Sciatic nerve (tissue), 2 donors: ENCODE measurements around the gene NLRC4. TPM values are rescaled to one million over a fixed set of nuclear protein-coding genes. Genes with fewer than 3 reads are reported as not detected.
A peak's percentile ranks its signal among the peaks of the same experiment; 100 is the strongest.
"Not testable (repeated sequence)": the region's sequence is repeated elsewhere in the genome, so short reads cannot be mapped to it uniquely, and the experiment has no call there.

Source experiments
- ATAC-seq: fragments of 200-7000 bp; cut with Tn5 transposase; one replicate; pipeline ENCODE4 v1.9.1; 2020; ENCODE audit warnings: mild to moderate bottlenecking, moderate library complexity
- DNase-seq: peaks from one replicate; pipeline ENCODE4 v3.0.0-alpha.2; 2020; ENCODE audit warnings: low spot score
- intact Hi-C: fragments of 100-400 bp; cut with DNase I; formaldehyde crosslinking; loops from one replicate; pipeline ENCODE4 v1.14.2; 2022
- total RNA-seq: library from RNA; stranded (reverse); fragmentation: NEBNext Ultra II Directional; extraction: Animal tissue kit (Norgen Biotek cat#: 25700); gene quantifications from one replicate; pipeline ENCODE4 v1.2.1, GENCODE V29; 2021
- donor health status: DM: no; HTN: no; CAD: no.
- donor health status: DM: no; HTN: no; CAD: no.

The NLRC4 gene
- total RNA-seq: 3.1 TPM

DNA sequence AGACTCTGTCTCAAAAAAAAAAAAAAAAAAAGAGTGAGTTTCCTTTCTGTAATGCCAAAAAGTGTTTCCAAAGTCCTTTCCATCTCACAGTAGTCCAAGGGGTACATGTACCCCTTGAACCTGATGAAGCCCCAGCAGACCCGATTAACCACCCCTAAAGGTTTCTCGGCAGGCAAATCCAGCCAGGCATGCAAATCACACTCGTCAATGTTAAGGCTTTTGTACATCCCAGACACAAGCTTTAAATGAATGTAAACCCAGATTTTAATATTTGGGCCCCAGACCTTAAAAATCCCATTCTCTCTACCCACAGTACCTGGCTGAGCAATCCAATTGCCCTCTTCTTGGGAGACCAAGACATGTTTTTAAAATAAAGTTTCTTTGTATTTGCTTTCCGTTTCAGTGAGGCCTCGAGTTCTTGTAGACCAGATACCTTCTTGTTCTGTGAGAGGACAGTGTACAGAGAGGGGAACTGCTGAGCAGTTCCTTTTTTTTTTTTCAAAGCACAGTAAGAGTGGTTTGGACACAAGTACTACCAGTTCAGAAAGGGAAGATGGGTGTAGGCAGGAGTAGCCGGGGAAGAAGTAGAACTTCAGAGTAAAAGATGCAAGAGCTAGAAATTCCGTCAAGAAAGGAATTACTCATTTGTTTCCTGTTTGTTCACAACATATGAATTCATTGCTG, at the start of gene NLRC4:
Gene NLRC4, minus strand, starts transcription at position 465 of the 684 bp plus-strand sequence. CDS start 8,111 bp downstream, outside the sequence.
- DNase-seq: no peak
- ATAC-seq: peak; percentile 84
- intact Hi-C loops: no loop called here

DNA sequence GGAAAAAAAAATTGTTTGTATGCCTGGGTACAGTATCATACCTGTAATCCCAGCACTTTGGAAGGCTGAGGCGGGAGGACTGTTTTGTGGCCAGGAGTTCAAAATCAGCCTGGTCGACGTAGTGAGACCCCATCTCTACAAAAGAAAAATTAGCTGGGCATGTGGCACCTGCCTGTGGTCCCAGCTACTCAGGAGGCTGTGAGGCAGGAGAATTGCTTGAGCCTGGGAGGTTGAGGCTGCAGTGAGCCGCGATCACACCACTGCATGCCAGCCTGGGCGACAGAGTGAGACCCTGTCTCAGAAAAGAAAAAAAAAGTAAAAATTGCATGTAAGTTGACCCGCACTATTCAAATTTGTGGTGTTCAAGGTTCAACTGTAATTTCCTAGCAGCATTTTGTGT, 45.9 kb upstream of the NLRC4 start:
- intact Hi-C loops: no loop called here
- DNase-seq (no peak), ATAC-seq (no peak)

- ATAC-seq, DNase-seq, intact Hi-C loops: not testable (repeated sequence)
Measured at GRCh38 chr2:32293966-32294562, 29.4 kb upstream of the NLRC4 start.

GRCh38 chr2:32293493-32293892, 28.8 kb upstream of the NLRC4 start:
- DNase-seq, intact Hi-C loops, ATAC-seq: not testable (repeated sequence)

- no peak for DNase-seq
- intact Hi-C loops: no loop called here
- no peak for ATAC-seq
Measured at GRCh38 chr2:32291746-32292145, 27.1 kb upstream of the NLRC4 start.

DNA sequence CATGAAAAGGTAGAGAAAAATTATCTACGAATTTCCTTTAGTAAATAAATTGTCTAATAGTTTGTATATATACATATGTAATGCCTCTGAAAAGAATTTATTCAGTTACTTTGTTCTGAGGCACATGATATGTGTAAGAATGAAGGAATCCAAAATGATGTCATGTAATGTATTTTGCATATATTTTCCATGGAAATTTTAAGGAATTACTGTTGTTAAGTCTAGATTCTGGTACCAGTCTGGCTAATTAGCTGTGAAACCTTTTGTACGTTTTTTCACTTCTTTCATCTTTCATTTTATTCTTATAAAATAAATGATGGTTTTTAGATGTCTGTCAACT, 25.3 kb upstream of the NLRC4 start:
- intact Hi-C loops: no loop called here
- ATAC-seq (no peak), DNase-seq (no peak)

DNA sequence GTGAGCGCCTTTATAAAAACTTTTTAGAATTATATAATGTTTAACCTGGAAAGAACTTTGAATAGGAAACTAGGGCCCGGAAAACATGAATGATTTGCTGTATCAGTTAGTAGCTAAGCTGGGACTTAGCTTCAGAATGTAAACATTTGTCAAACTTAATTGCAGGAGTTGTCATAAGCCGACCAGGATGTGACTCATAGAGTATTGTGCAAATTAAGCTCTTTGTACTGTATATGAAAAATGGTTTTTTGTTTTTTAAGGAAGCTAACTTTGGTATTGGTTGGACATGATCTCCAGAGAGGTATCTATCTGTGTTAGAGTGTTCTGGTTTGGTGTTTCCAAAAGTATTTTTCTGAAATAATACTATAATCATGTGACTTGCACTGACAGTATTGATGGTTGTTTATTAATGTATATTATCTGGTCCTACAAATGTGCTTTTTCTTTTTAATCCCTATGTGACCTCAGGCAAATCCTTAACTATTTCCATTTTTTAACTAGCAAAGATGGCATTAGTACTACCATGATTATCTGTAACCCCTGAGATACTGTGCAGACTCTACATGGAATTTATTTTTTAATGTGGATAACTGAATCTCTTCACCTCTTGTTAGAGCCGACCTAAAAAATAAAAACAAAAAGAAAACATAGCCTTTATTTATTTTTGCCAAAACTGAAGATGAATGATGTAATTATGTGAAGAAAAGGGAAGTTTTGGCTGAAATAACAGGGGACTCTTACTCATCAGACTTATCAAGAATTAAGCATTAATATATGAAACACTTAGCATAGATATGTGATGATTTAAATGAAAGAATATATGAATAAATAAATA, 24.7 kb upstream of the NLRC4 start:
- DNase-seq: no peak
- no peak for ATAC-seq
- intact Hi-C loops: no loop called here

DNA sequence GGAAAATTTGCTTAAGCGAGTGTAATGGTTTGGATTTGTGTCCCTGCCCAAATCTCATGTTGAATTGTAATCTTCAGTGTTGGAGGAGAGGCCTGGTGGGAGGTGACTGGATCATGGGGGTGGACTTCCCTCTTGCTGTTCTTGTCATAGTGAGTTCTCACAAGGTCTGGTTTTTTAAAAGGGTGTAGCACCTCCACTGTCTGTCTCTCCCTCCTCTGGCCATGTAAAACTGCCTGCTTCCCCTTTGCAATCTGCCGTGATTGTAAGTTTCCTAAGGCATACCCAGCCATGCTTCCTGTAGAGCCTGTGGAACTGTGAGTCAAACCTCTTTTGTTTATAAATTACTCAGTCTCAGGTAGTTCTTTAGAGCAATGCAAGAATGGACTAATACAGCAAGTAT, 19.6 kb upstream of the NLRC4 start:
- ATAC-seq (no peak), DNase-seq (no peak)
- intact Hi-C loops: no loop called here

DNA sequence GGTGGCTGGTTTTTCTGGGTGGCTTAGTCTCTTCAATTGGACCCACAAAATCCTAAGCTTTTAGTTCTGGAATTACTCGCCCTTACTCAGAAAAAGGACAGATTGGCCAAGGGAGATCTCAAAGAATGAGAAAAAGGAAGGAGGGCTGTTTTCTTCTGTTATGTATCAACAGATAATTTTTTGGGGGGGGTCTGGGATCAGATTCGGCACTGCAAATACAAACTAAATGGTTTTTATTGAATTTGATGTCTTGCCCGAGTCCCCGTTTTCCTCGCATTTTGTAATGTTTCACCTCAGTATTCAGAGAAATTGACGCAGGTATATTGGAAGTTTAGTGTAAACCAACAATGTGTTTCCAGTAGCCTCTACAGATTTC, 13.8 kb upstream of the NLRC4 start:
- no peak for DNase-seq
- ATAC-seq: no peak
- intact Hi-C loops: no loop called here

DNA sequence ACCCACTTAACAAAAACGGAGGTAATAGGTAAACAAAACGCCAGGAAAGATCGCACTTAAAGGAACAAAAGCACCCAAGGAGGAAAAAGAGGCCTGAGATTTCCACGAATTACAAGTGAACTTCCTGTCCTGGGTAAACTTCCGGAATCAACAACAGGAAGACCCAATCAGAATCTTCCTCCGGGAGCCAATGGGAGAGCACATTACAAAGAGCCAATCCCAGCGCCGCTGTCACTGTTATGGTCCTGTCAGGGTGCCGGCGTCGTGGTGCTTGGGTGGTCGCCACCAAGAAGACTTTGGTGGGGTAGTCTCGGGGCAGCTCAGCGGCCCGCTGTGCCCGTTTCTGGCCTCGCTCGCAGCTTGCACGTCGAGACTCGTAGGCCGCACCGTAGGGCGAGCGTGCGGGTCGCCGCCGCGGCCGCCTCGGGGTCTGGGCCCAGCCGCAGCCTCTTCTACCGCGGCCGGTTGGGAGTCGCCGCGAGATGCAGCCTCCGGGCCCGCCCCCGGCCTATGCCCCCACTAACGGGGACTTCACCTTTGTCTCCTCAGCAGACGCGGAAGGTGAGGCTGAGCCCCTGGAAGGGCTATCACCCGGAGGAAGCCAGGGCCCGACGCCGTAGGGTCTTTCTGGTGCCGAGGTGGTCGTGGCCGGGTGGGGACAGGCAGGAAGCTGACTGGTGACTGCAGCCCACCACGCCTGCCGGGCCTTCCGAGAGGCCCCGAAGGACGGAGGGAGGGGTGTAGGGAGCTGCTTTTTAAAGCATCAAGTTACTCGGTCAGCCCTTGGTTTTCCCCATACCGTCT, 13.2 kb upstream of the NLRC4 start, which contains the start of gene YIPF4:
Gene YIPF4, plus strand, starts transcription at position 231 of the 804 bp plus-strand sequence. Its CDS starts 252 bp downstream, at position 483.
- intact Hi-C loops: no loop called here
- peak; percentile 100 for ATAC-seq
- DNase-seq: peak; percentile 90

DNA sequence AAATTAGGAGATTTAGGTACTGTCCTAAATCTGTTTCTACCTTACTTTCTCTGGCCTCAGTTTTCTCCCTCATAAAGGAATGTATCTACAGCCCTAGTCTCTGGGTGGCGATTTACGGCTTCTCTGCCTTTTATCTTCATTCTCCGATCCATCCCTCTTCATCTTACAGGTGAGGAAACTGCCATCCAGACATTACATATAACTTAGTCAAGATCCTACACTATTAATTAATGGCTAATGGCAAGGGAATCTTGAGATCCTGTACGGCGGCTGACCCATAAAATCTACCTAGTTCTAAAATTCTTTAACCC, 12.6 kb upstream of the NLRC4 start:
- ATAC-seq (no peak), DNase-seq (no peak)
- intact Hi-C loops: no loop called here

GRCh38 chr2:32275790-32276189, 11.1 kb upstream of the NLRC4 start:
- ATAC-seq, DNase-seq, intact Hi-C loops: not testable (repeated sequence)

DNA sequence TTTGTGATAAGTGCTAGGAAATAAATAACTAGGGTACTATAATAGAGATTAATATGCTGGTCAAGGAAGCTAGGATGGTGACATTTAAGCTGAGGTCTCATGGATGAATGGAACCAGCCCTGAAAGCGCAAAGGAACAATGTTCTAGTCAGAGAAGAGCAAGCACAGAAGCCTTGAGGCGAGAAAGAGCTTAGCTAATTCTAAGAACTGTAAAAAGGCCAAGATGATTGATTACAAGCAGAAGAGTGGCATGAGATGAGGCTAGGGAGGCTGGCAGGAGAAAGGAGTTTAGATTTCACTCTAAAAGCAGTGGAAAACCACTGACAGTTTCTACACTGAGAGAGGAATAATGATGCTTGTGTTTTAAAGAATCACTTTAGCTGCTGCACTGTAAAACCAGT, 9.6 kb upstream of the NLRC4 start:
- intact Hi-C loops: no loop called here
- DNase-seq: no peak

GRCh38 chr2:32272279-32272678, 7.6 kb upstream of the NLRC4 start:
- intact Hi-C loops: no loop called here
- ATAC-seq (no peak), DNase-seq (no peak)

More for the DNA sequence above, 9.6 kb upstream of the NLRC4 start:
- no peak for ATAC-seq

DNA sequence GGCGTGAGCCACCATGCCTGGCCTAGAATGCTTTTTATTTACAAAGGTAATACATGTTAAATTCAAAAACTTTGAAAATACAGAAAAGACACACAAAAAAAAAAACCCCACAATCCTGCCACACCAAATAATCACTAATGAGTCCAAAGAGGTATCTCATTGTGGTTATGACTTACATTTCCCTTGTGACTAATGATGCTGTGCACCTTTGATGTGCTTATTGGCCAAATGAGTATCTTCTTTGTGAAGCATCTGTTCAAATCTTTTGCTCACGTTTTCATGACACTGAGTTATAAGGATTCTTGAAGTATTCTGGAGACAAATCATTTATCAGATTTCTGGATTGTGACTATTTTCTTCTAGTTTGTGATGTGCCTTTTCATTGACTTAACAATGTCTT, 6.4 kb upstream of the NLRC4 start:
- ATAC-seq (no peak), DNase-seq (no peak)
- intact Hi-C loops: no loop called here

- DNase-seq: no peak
- intact Hi-C loops: no loop called here
- ATAC-seq: peak; percentile 48
Measured at GRCh38 chr2:32262105-32262504, 2.6 kb downstream of the NLRC4 start.

DNA sequence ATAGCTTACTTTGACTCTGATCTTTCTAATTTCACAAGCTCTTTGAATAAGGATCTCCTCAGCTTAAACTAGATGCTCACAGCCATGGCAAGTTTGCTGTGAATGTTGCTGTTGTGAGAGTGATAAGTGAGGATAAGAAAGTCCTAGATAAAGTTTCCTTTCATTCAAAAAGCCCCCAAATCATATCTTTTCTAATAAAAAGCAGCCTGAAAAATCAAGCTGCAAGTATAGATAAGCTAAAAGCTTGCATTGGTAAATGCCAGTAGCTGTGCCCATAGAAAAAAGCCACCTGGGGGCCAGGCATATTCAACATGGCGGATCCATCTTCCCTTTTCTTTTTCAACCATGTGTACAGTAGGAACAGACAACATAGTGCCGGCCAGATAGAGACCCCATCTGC, 4.3 kb downstream of the NLRC4 start:
- DNase-seq: no peak
- intact Hi-C loops: no loop called here
- ATAC-seq: no peak

DNA sequence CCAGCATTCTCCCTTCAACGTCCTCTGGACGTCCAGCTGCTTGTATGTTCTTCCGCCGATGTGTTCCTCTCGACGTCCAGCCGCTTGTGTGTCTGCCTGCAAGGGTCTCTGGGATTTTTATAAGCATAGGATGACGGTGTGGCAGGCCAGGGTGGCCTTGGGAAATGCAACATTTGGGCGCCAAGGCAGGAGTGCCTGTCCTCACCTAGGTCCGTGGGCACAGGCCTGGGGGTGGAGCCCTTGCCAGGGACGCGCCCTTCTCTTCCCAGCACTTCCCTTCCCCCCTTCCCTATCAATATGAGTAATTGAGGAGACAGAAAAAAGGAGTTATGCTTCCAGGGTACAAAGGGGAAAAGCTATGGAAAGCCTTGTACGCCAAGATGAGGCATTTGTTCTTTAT, 6.4 kb downstream of the NLRC4 start:
- ATAC-seq (no peak), DNase-seq (no peak)
- intact Hi-C loops: no loop called here

DNA sequence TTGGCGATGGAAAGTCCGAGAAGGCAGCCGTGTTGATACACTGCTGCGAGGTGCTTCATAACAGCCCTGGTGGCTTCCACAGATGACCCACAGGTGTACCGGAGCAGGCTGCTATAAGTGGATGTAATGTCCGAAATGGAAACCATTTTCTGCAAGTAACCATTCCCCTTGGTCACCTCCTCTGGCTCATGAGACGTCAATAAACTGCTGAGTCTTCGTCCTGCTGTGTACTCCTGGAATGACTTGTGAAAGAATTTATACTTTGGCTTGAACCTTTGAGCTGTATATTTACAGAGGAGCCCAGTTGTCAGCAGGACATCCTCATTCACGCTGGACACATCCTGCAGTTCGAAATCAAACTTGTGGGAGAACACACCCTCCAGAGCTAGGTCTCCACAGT, 14.4 kb downstream of the NLRC4 start:
- DNase-seq: no peak
- ATAC-seq: no peak
- intact Hi-C loops: no loop called here
